ENCODE measurements around the gene SPART.

GRCh38 chr13:36297366-36298338 is 48.5 kb downstream of the SPART start, which contains the start of gene CCDC169:
- no peak for TF ChIP-seq POLR2A (IDR thresholded peaks at IDR 0.05)
- no peak for TF ChIP-seq CTCF (IDR thresholded peaks at IDR 0.05)
